GM19452 (cell line): ENCODE data around the gene ZMYND19.
"Not testable (repeated sequence)": the region's sequence is repeated elsewhere in the genome, so short reads cannot be mapped to it uniquely, and the experiment has no call there.

Experiments used
- ATAC-seq: cut with Tn5 transposase; IDR thresholded peaks from one replicate; pipeline ENCODE4 v1.9.1; 2021; ENCODE audit not compliant: unreplicated experiment

Gene ZMYND19

GRCh38 chr9:137614631-137615386 lies 24.5 kb upstream of the ZMYND19 start:
- no peak for ATAC-seq

GRCh38 chr9:137613738-137614523 lies 23.6 kb upstream of the ZMYND19 start:
- no peak for ATAC-seq

GRCh38 chr9:137613259-137613658 lies 22.9 kb upstream of the ZMYND19 start:
- no peak for ATAC-seq

GRCh38 chr9:137612741-137613142 lies 22.4 kb upstream of the ZMYND19 start:
- ATAC-seq: no peak

GRCh38 chr9:137611623-137612609 lies 21.6 kb upstream of the ZMYND19 start:
- no peak for ATAC-seq

- ATAC-seq: no peak
These were observed 20.6 kb upstream of the ZMYND19 start for GRCh38 chr9:137610944-137611343.

- ATAC-seq: no peak
These were observed 17.0 kb upstream of the ZMYND19 start for GRCh38 chr9:137607141-137607857.

GRCh38 chr9:137606734-137607138 lies 16.4 kb upstream of the ZMYND19 start:
- no peak for ATAC-seq

GRCh38 chr9:137606005-137606621 lies 15.8 kb upstream of the ZMYND19 start:
- peak; percentile 21 for ATAC-seq

GRCh38 chr9:137605121-137606004 lies 15.1 kb upstream of the ZMYND19 start, which contains the start of gene ARRDC1:
ARRDC1 (plus strand) TSS chr9:137605686; CDS start chr9:137605718, 32 bp downstream.
- peak; percentile 63 for ATAC-seq

GRCh38 chr9:137604345-137605086 lies 14.2 kb upstream of the ZMYND19 start:
- ATAC-seq: no peak

- ATAC-seq: no peak
These were observed 13.6 kb upstream of the ZMYND19 start for GRCh38 chr9:137603879-137604278.

- no peak for ATAC-seq
These were observed 12.3 kb upstream of the ZMYND19 start for GRCh38 chr9:137602661-137603060.

GRCh38 chr9:137598943-137599342 lies 8.6 kb upstream of the ZMYND19 start:
- ATAC-seq: no peak

- ATAC-seq: not testable (repeated sequence)
These were observed 6.3 kb upstream of the ZMYND19 start for GRCh38 chr9:137596577-137596976.

GRCh38 chr9:137593176-137593575 lies 2.9 kb upstream of the ZMYND19 start:
- no peak for ATAC-seq

- no peak for ATAC-seq
These were observed 2.5 kb upstream of the ZMYND19 start for GRCh38 chr9:137592767-137593166.

- no peak for ATAC-seq
These were observed 216 bp downstream of the ZMYND19 start for GRCh38 chr9:137590123-137590468.
